A375 (cell line): Measurements from ENCODE around the gene PROSER3. TPM values are rescaled to one million over a fixed set of nuclear protein-coding genes. Genes with fewer than 3 reads are reported as not detected.

Source experiments
- total RNA-seq: library from RNA; depleted of rRNA; stranded (reverse); fragments of >200 nt; shearing (Covaris generic); gene quantifications from 2 replicates; pipeline ENCODE4 v1.2.3, GENCODE V29; 2014; rRNA removed

PROSER3 gene
- total RNA-seq, result 9.5 and 10.8 TPM in 2 replicates

GRCh38 chr19:35757749-35758608, at the start of gene PROSER3:
TSS of gene PROSER3 (plus strand) at chr19:35758176. CDS start at chr19:35758216, 40 bp downstream.

DNA sequence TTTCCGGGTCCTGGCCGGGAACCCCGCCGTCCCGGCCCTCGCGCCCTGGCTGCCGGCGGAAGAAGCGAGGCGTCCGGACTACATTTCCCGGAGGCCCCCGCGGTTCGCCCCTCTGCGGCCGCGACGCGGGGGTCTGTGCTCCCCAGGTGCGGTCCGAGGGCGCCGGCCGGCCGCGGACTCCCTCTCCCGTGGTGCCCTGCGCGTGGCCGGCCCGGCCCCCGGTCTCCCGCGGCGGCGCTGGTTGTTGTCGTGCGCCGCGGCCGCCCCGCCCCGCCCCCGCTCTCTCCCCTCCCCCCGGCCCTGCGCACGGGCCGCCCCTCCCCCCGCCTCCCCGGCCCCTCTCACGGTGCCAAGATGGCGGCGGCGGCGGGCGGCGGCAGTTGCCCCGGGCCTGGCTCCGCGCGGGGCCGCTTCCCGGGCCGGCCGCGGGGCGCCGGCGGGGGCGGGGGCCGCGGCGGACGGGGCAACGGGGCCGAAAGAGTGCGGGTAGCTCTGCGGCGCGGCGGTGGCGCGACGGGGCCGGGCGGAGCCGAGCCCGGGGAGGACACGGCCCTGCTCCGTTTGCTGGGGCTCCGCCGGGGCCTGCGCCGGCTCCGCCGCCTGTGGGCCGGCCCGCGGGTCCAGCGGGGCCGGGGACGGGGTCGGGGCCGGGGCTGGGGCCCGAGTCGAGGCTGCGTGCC, 40.2 kb upstream of the PROSER3 start, which contains the start of gene KMT2B:
Gene KMT2B (plus strand): TSS at position 339 of the 680 bp plus-strand sequence. CDS start 16 bp downstream, at position 355.

GRCh38 chr19:35742121-35742724, 15.8 kb upstream of the PROSER3 start, which contains the start of gene IGFLR1:
TSS of gene IGFLR1 (minus strand) at chr19:35742452. CDS start at chr19:35741180, 1,272 bp downstream.

DNA sequence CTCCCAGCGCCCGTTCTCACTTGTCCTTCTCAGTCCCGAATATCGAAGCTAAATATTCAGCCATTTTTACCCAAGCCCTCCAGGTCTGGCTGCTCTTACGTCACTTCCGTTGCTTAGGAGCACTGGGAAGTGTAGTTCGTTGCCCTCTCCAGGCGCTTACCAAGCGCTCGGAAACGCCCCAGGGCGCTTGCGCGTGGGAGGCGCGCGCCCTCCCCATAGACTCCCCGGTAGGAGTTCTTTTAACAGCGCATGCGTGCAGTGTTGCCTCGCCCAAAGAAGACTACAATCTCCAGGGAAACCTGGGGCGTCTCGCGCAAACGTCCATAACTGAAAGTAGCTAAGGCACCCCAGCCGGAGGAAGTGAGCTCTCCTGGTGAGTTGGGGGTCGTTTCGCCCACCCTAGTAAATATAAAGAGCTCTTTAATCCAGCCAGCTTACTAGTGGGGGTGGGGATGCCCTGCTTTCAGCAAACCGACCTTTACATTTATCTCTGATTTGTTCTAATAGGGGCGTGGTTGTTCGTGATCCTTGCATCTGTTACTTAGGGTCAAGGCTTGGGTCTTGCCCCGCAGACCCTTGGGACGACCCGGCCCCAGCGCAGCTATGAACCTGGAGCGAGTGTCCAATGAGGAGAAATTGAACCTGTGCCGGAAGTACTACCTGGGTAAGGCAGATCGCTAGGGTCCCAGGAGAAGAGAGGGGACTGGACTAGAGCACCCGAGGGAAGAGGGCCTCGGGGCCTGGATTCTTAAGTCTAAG, 12.5 kb upstream of the PROSER3 start, which contains the start of the genes PSENEN and U2AF1L4:
Gene PSENEN (plus strand): TSS at position 324 of the 759 bp plus-strand sequence. CDS start 280 bp downstream, at position 604.
Gene U2AF1L4 (minus strand): TSS at position 91 of the 759 bp plus-strand sequence. CDS start 27 bp downstream, at position 64.

GRCh38 chr19:35748106-35749020, 9.6 kb upstream of the PROSER3 start, which contains the start of gene LIN37:
TSS of gene LIN37 (plus strand) at chr19:35748576. CDS start at chr19:35748725, 149 bp downstream.

GRCh38 chr19:35756377-35757230, 1.4 kb upstream of the PROSER3 start, which contains the start of gene HSPB6:
TSS of gene HSPB6 (minus strand) at chr19:35757029. CDS start at chr19:35757008, 21 bp downstream.

GRCh38 chr19:35775298-35776101, 17.5 kb downstream of the PROSER3 start, which contains the start of gene ARHGAP33:
TSS of gene ARHGAP33 (plus strand) at chr19:35775564. CDS start at chr19:35775659, 95 bp downstream.

GRCh38 chr19:35812220-35813042, 54.5 kb downstream of the PROSER3 start, which contains the start of gene PRODH2:
TSS of gene PRODH2 (minus strand) at chr19:35812845. CDS start at chr19:35812805, 40 bp downstream.

Other genes starting within 250 kb of the PROSER3 start
- 16.5 and 24.2 TPM in 2 replicates for gene DMKN, start 244.5 kb upstream of the PROSER3 start, total RNA-seq
- gene SBSN, start 229.9 kb upstream of the PROSER3 start, total RNA-seq, result 0.05 TPM in 1 of 2 replicates, not detected in the other
- gene GAPDHS, start 224.7 kb upstream of the PROSER3 start, total RNA-seq, result not detected in 2 replicates
- gene TMEM147, start 212.6 kb upstream of the PROSER3 start, total RNA-seq, result 126 and 129 TPM in 2 replicates
- gene ATP4A, start 194.5 kb upstream of the PROSER3 start, total RNA-seq, result not detected in 2 replicates
- gene PMIS2, start 172.0 kb upstream of the PROSER3 start, total RNA-seq, result not detected in 2 replicates
- gene HAUS5, start 145.4 kb upstream of the PROSER3 start, total RNA-seq, result 45.8 and 47.4 TPM in 2 replicates
- gene RBM42, start 129.1 kb upstream of the PROSER3 start, total RNA-seq, result 86.8 and 95.1 TPM in 2 replicates
- 0.88 and 1.1 TPM in 2 replicates for gene ETV2, start 116.4 kb upstream of the PROSER3 start, total RNA-seq
- 327 and 328 TPM in 2 replicates for gene COX6B1, start 109.9 kb upstream of the PROSER3 start, total RNA-seq
- not detected in 2 replicates for gene UPK1A, start 91.7 kb upstream of the PROSER3 start, total RNA-seq
- gene ZBTB32, start 53.6 kb upstream of the PROSER3 start, total RNA-seq, result not detected in 2 replicates
- gene KMT2B, start 40.2 kb upstream of the PROSER3 start, total RNA-seq, result 14.4 and 20.0 TPM in 2 replicates
- 3.6 and 6.8 TPM in 2 replicates for gene IGFLR1, start 15.7 kb upstream of the PROSER3 start, total RNA-seq
- gene U2AF1L4, start 12.8 kb upstream of the PROSER3 start, total RNA-seq, result 22.6 and 23.4 TPM in 2 replicates
- gene PSENEN, start 12.5 kb upstream of the PROSER3 start, total RNA-seq, result 35.6 and 40.4 TPM in 2 replicates
- gene LIN37, start 9.6 kb upstream of the PROSER3 start, total RNA-seq, result 7.4 and 12.7 TPM in 2 replicates
- 0.40 TPM in 1 of 2 replicates, not detected in the other for gene HSPB6, start 1.1 kb upstream of the PROSER3 start, total RNA-seq
- gene ARHGAP33, start 17.4 kb downstream of the PROSER3 start, total RNA-seq, result 3.3 and 9.8 TPM in 2 replicates
- not detected in 2 replicates for gene PRODH2, start 54.7 kb downstream of the PROSER3 start, total RNA-seq
- gene NPHS1, start 94.3 kb downstream of the PROSER3 start, total RNA-seq, result not detected in 2 replicates
- gene KIRREL2, start 98.7 kb downstream of the PROSER3 start, total RNA-seq, result 0.08 TPM in 1 of 2 replicates, not detected in the other
- 5.3 and 7.0 TPM in 2 replicates for gene APLP1, start 110.4 kb downstream of the PROSER3 start, total RNA-seq
- 4.6 and 9.6 TPM in 2 replicates for gene NFKBID, start 142.4 kb downstream of the PROSER3 start, total RNA-seq
- 1.2 TPM in 1 of 2 replicates, not detected in the other for gene HCST, start 144.4 kb downstream of the PROSER3 start, total RNA-seq
- gene TYROBP, start 150.1 kb downstream of the PROSER3 start, total RNA-seq, result not detected in 2 replicates
- gene LRFN3, start 178.2 kb downstream of the PROSER3 start, total RNA-seq, result 2.1 TPM in 2 replicates
- gene SDHAF1, start 237.0 kb downstream of the PROSER3 start, total RNA-seq, result 33.0 and 39.2 TPM in 2 replicates